Suprapubic skin (tissue), 4 donors: Measurements from ENCODE around the gene DIAPH1. TPM values are rescaled to one million over a fixed set of nuclear protein-coding genes. Genes with fewer than 3 reads are reported as not detected.

Experiments
- DNase-seq, 2 donors: peaks; one replicate each; pipeline ENCODE4 v3.0.0-alpha.2; 2019; ENCODE audit warnings: low spot score in 2 of 2
- H3K27ac ChIP-seq: fragments of 200-600 bp; sonication (generic); one replicate; pipeline ENCODE4 v1.5.1; 2019
- H3K27me3 ChIP-seq: fragments of 200-600 bp; sonication (generic); one replicate; pipeline ENCODE4 v1.5.1; 2019
- H3K36me3 ChIP-seq: fragments of 200-600 bp; sonication (generic); one replicate; pipeline ENCODE4 v1.5.1; 2019
- H3K4me1 ChIP-seq: fragments of 200-600 bp; sonication (generic); one replicate; pipeline ENCODE4 v1.5.1; 2019
- H3K4me3 ChIP-seq: fragments of 200-600 bp; sonication (generic); one replicate; pipeline ENCODE4 v1.5.1; 2019; ENCODE audit warnings: mild to moderate bottlenecking
- H3K9me3 ChIP-seq: fragments of 200-600 bp; sonication (generic); one replicate; pipeline ENCODE4 v1.5.1; 2019
- CTCF ChIP-seq, 2 donors: fragments of 200-600 bp in 1 of 2; fragments of 450-650 bp in 1 of 2; sonication (generic) in 1 of 2; IDR thresholded peaks; one replicate each; pipeline ENCODE4 v1.5.1; 2016 to 2019; ENCODE audit warnings: antibody characterized with exemption in 2 of 2, mild to moderate bottlenecking in 1 of 2, moderate library complexity in 1 of 2
- EP300 ChIP-seq: sonication (generic); formaldehyde crosslinking; IDR thresholded peaks from one replicate; pipeline ENCODE4 v1.6.1; 2017; ENCODE audit warnings: antibody characterized with exemption
- POLR2A ChIP-seq, 2 donors: fragments of 450-650 bp; IDR thresholded peaks; one replicate each; pipeline ENCODE4 v1.6.1; 2017; ENCODE audit warnings: antibody characterized with exemption in 2 of 2, mild to moderate bottlenecking in 2 of 2, moderate library complexity in 2 of 2
- POLR2AphosphoS5 ChIP-seq, 3 donors: sonication (generic); formaldehyde crosslinking; IDR thresholded peaks; one replicate each; pipeline ENCODE4 v1.6.1; 2017; ENCODE audit warnings: antibody characterized with exemption in 3 of 3
- WGBS: methylation state at CpG from one replicate; pipeline ENCODE4 v1.1.5; 2018; 5-methylcytosine and 5-hydroxymethylcytosine counted together
- total RNA-seq, 4 donors: library from RNA; depleted of rRNA; stranded (reverse); fragments of >200 nt; gene quantifications; one replicate each; pipeline ENCODE4 v1.1.0, GENCODE V29; 2016

Gene DIAPH1
- total RNA-seq, 4 donors from 2014 or later, result 83.0 to 115 (median 95.1) TPM

GRCh38 chr5:141493500-141494422 lies 125.0 kb downstream of the DIAPH1 start:
- whole genome bisulfite sequencing, result 73% methylated on average over 10 of the region's 10 CpGs
- peaks cover 30% of the 10 kb centered on the region for H3K4me1 ChIP-seq
- peaks cover 34% of the 10 kb centered on the region for H3K36me3 ChIP-seq
- TF ChIP-seq POLR2A (IDR thresholded peaks at IDR 0.05), result no peak
- TF ChIP-seq EP300, result no peak
- TF ChIP-seq POLR2AphosphoS5 (IDR thresholded peaks at IDR 0.05), result no peak
- no peak for TF ChIP-seq CTCF (IDR thresholded peaks at IDR 0.05)
- no peaks in the 10 kb centered on the region for H3K9me3 ChIP-seq
- no peak overlapping the region for H3K4me3 ChIP-seq
- no peak for DNase-seq
- H3K27me3 ChIP-seq, result peaks cover 4% of the 10 kb centered on the region
- H3K27ac ChIP-seq, result peak overlapping the region; percentile 32

- peak overlapping the region; percentile 18 for H3K4me3 ChIP-seq
- TF ChIP-seq CTCF (IDR thresholded peaks at IDR 0.05), result no peak
- no peak for TF ChIP-seq EP300
- TF ChIP-seq POLR2AphosphoS5 (IDR thresholded peaks at IDR 0.05), result no peak
- TF ChIP-seq POLR2A (IDR thresholded peaks at IDR 0.05), result no peak
Measured at GRCh38 chr5:141492168-141492885, 126.5 kb downstream of the DIAPH1 start.

GRCh38 chr5:141491323-141492167 lies 127.3 kb downstream of the DIAPH1 start:
- Histone ChIP-seq H3K4me3 (no peak overlapping the region), H3K27ac (no peak overlapping the region)

More at GRCh38 chr5:141492168-141492885, 126.5 kb downstream of the DIAPH1 start:
- Histone ChIP-seq H3K27me3 (peaks cover 4% of the 10 kb centered on the region), H3K4me1 (peaks cover 30% of the 10 kb centered on the region), H3K9me3 (no peaks in the 10 kb centered on the region), H3K36me3 (peaks cover 34% of the 10 kb centered on the region), H3K27ac (no peak overlapping the region)
- 77% methylated on average over 60 of the region's 68 CpGs for WGBS
- no peak for DNase-seq

GRCh38 chr5:141490771-141491170 lies 128.0 kb downstream of the DIAPH1 start:
- Histone ChIP-seq H3K27ac (no peak overlapping the region), H3K36me3 (peaks cover 35% of the 10 kb centered on the region), H3K4me3 (no peak overlapping the region), H3K4me1 (peaks cover 30% of the 10 kb centered on the region), H3K9me3 (no peaks in the 10 kb centered on the region), H3K27me3 (peaks cover 4% of the 10 kb centered on the region)
- TF ChIP-seq CTCF (IDR thresholded peaks at IDR 0.05), result no peak
- no peak for TF ChIP-seq EP300
- TF ChIP-seq POLR2A (IDR thresholded peaks at IDR 0.05), result no peak
- no peak for TF ChIP-seq POLR2AphosphoS5 (IDR thresholded peaks at IDR 0.05)
- DNase-seq, result no peak
- 95% methylated on average over 7 of the region's 13 CpGs for WGBS

More at GRCh38 chr5:141491323-141492167, 127.3 kb downstream of the DIAPH1 start:
- Histone ChIP-seq H3K27me3 (peaks cover 4% of the 10 kb centered on the region), H3K36me3 (peaks cover 37% of the 10 kb centered on the region), H3K9me3 (no peaks in the 10 kb centered on the region), H3K4me1 (peaks cover 30% of the 10 kb centered on the region)
- no peak for DNase-seq
- TF ChIP-seq CTCF (IDR thresholded peaks at IDR 0.05) (no peak), EP300 (no peak), POLR2A (IDR thresholded peaks at IDR 0.05) (no peak), POLR2AphosphoS5 (IDR thresholded peaks at IDR 0.05) (no peak)
- 83% methylated on average over 49 of the region's 66 CpGs for WGBS
